PC-9 (cell line): ENCODE measurements around the gene GOLGA5.

Source experiments
- CTCF ChIP-seq: fragments of 200-600 bp; sonication (generic); conservative IDR thresholded peaks from 2 replicates; pipeline ENCODE4 v1.6.1; 2017; ENCODE audit warnings: mixed run types, antibody characterized with exemption, mild to moderate bottlenecking, moderate library complexity
- EZH2 ChIP-seq: fragments of 200-600 bp; sonication (generic); IDR thresholded peaks from 2 replicates; pipeline ENCODE4 v1.8.0; 2017; ENCODE audit warnings: antibody characterized with exemption, low read depth

GRCh38 chr14:92786427-92786756 lies 7.7 kb upstream of the GOLGA5 start:
- TF ChIP-seq CTCF = no peak
- no peak for TF ChIP-seq EZH2
